ENCODE results near the gene C11orf65.

Gene C11orf65, protein sequence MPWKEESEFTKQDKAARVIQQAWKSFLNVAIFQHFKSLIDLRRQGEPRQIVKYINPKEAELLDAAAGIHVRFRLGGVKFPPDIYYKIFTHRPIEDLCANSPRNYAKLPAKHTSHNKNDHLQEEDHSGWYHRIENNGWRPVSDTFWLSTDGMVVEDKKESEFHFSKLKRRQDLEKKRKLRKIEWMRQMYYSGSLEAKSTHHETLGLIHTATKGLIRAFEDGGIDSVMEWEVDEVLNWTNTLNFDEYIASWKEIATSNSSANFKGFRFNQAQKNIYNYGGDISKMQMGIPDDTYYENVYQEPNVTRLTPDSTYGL

DNA sequence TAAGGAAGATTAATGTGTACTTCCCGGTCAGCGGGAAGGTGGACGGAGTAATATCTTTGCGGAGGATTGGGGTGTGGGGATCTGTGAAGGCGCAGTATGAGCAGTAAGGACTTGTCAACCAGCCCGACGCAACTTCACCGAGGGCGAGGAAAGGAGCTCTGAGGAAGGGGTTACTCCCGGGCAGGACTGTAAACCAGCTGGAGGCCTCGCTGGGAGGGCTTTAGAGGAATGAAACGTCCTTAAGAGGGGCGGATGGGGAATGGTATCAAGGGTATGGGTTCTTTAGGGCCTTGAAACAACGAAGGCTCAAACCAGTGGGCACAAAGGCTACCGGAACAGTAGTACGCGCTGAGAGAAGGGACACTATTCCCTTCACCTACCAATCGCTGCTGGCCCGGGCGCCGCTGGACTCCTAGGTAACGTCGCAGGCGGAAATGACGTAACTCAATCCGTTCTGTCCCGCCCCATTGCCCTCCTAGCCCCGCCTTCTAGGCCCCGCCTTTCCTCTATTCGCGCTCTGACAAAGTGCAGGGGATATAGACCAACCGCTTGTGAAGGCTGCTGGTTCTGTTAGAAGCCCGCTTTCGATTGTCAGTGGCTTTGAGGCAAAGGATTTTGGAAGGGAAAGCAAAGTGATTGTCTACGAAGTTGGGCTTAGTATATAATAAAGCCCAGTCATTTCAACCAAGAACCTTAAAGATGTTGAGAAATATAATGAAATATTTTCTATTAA lies at the start of gene C11orf65:
TSS of gene C11orf65 (minus strand) at position 439 of the 733 bp plus-strand sequence. CDS start 5,970 bp downstream, outside the sequence.
- H3K27ac ChIP-seq (ENCODE audit: extremely low read depth, low read depth, low read length) = peak within 1 kb of the TSS; percentile 87
- H3K4me1 ChIP-seq (ENCODE audit: control insufficient read depth, insufficient read depth, low read length) = no peaks in the 10 kb centered on the region
- TF ChIP-seq FEZF1 (tag by site-specific recombination; IDR thresholded peaks at IDR 0.05) (0 out of 2 replicates have a peak, but pooled peaks have one; percentile 14), ZNF16 (tag by site-specific recombination; IDR thresholded peaks at IDR 0.05; ENCODE audit: low read depth) (no peak), SP3 (tag by site-specific recombination; IDR thresholded peaks at IDR 0.05) (peak; percentile 75), REPIN1 (tag by site-specific recombination; IDR thresholded peaks at IDR 0.05; ENCODE audit: low read depth) (no peak), ZNF530 (tag by site-specific recombination; IDR thresholded peaks at IDR 0.05; ENCODE audit: low read depth) (no peak), BCL6B (tag by site-specific recombination; IDR thresholded peaks at IDR 0.05) (no peak), ZNF221 (tag by site-specific recombination; IDR thresholded peaks at IDR 0.05; ENCODE audit: borderline replicate concordance) (no peak), KLF8 (tag by site-specific recombination; IDR thresholded peaks at IDR 0.05) (no peak; the same call in 1 of the 2 replicates), KLF7 (tag by site-specific recombination; IDR thresholded peaks at IDR 0.05; ENCODE audit: borderline replicate concordance) (no peak), ZNF791 (tag by site-specific recombination; IDR thresholded peaks at IDR 0.05) (no peak), HOXD13 (CRISPR knock-in tag; IDR thresholded peaks at IDR 0.05; ENCODE audit: borderline replicate concordance) (no peak), ZNF514 (tag by site-specific recombination; IDR thresholded peaks at IDR 0.05) (no peak), ZSCAN5A (tag by site-specific recombination; IDR thresholded peaks at IDR 0.05) (peak; percentile 53; the same call in 1 of the 2 replicates), ZNF830 (tag by site-specific recombination; IDR thresholded peaks at IDR 0.05; ENCODE audit: low read depth) (no peak), ZNF138 (tag by site-specific recombination; IDR thresholded peaks at IDR 0.05; ENCODE audit: borderline replicate concordance) (no peak), GLIS1 (tag by site-specific recombination; IDR thresholded peaks at IDR 0.05) (peak; percentile 41; the same call in 1 of the 2 replicates), ZNF837 (tag by site-specific recombination; IDR thresholded peaks at IDR 0.05) (no peak), ZNF311 (tag by site-specific recombination; IDR thresholded peaks at IDR 0.05; ENCODE audit: borderline replicate concordance) (no peak), ZNF639 (tag by site-specific recombination; IDR thresholded peaks at IDR 0.05) (peak; percentile 52; the same call in 1 of the 2 replicates), ZNF391 (tag by site-specific recombination; IDR thresholded peaks at IDR 0.05; ENCODE audit: borderline replicate concordance, low read depth) (no peak), ZNF621 (tag by site-specific recombination; IDR thresholded peaks at IDR 0.05) (no peak)
- TF ChIP-seq, protein P1, sequence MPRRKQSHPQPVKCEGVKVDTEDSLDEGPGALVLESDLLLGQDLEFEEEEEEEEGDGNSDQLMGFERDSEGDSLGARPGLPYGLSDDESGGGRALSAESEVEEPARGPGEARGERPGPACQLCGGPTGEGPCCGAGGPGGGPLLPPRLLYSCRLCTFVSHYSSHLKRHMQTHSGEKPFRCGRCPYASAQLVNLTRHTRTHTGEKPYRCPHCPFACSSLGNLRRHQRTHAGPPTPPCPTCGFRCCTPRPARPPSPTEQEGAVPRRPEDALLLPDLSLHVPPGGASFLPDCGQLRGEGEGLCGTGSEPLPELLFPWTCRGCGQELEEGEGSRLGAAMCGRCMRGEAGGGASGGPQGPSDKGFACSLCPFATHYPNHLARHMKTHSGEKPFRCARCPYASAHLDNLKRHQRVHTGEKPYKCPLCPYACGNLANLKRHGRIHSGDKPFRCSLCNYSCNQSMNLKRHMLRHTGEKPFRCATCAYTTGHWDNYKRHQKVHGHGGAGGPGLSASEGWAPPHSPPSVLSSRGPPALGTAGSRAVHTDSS (tag by site-specific recombination; IDR thresholded peaks at IDR 0.05) = no peak
- TF ChIP-seq, protein P2, sequence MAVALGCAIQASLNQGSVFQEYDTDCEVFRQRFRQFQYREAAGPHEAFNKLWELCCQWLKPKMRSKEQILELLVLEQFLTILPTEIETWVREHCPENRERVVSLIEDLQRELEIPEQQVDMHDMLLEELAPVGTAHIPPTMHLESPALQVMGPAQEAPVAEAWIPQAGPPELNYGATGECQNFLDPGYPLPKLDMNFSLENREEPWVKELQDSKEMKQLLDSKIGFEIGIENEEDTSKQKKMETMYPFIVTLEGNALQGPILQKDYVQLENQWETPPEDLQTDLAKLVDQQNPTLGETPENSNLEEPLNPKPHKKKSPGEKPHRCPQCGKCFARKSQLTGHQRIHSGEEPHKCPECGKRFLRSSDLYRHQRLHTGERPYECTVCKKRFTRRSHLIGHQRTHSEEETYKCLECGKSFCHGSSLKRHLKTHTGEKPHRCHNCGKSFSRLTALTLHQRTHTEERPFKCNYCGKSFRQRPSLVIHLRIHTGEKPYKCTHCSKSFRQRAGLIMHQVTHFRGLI (tag by site-specific recombination; IDR thresholded peaks at IDR 0.05) = 0 out of 2 replicates have a peak, but pooled peaks have one; percentile 8
- TF ChIP-seq, protein P3, sequence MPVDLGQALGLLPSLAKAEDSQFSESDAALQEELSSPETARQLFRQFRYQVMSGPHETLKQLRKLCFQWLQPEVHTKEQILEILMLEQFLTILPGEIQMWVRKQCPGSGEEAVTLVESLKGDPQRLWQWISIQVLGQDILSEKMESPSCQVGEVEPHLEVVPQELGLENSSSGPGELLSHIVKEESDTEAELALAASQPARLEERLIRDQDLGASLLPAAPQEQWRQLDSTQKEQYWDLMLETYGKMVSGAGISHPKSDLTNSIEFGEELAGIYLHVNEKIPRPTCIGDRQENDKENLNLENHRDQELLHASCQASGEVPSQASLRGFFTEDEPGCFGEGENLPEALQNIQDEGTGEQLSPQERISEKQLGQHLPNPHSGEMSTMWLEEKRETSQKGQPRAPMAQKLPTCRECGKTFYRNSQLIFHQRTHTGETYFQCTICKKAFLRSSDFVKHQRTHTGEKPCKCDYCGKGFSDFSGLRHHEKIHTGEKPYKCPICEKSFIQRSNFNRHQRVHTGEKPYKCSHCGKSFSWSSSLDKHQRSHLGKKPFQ (tag by site-specific recombination; IDR thresholded peaks at IDR 0.05) = no peak
- TF ChIP-seq, protein P4, sequence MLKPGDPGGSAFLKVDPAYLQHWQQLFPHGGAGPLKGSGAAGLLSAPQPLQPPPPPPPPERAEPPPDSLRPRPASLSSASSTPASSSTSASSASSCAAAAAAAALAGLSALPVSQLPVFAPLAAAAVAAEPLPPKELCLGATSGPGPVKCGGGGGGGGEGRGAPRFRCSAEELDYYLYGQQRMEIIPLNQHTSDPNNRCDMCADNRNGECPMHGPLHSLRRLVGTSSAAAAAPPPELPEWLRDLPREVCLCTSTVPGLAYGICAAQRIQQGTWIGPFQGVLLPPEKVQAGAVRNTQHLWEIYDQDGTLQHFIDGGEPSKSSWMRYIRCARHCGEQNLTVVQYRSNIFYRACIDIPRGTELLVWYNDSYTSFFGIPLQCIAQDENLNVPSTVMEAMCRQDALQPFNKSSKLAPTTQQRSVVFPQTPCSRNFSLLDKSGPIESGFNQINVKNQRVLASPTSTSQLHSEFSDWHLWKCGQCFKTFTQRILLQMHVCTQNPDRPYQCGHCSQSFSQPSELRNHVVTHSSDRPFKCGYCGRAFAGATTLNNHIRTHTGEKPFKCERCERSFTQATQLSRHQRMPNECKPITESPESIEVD (tag by site-specific recombination; IDR thresholded peaks at IDR 0.05) = no peak

More for the DNA sequence above, at the start of gene C11orf65:
- H3K36me3 ChIP-seq (ENCODE audit: control insufficient read depth in 2 of 2, insufficient read depth in 1 of 2, low read length in 2 of 2) = peaks cover 0 to under 1% of the 10 kb centered on the region in 2 experiments; a peak in 1 of 3 replicates
- H3K4me3 ChIP-seq (ENCODE audit: low read depth, low read length) = peak within 1 kb of the TSS; percentile 84
- ChIA-PET CTCF (interaction anchor here (0.6 kb wide), 1 partner anchor 245 kb away, joined by 3 read pairs; no protein-coding TSS in a partner anchor), POLR2A (no interaction called here)
- H3K9me3 ChIP-seq (ENCODE audit: control insufficient read depth, insufficient read depth, low read depth, low read length) = no peaks in the 10 kb centered on the region

Measured in HEK293 (cell line).